RWPE2 (cell line): ENCODE results near the gene ALDH1L1.

Experiments used
- ATAC-seq: fragments of 200-7000 bp; cut with Tn5 transposase; 3 replicates; pipeline ENCODE4 v1.9.1; 2021; ENCODE audit warnings: low read depth
- DNase-seq: peaks from one replicate; pipeline ENCODE4 v3.0.0-alpha.2; 2020; ENCODE audit warnings: low spot score
- H3K27ac ChIP-seq: fragments of 450-650 bp; 2 replicates; pipeline ENCODE4 v1.5.1; 2017; ENCODE audit warnings: mild to moderate bottlenecking; ENCODE audit not compliant: poor library complexity, severe bottlenecking
- H3K27me3 ChIP-seq: fragments of 250-450 bp; sonication (Bioruptor Pico); 2 replicates; pipeline ENCODE4 v1.5.1; 2021; ENCODE audit warnings: mild to moderate bottlenecking, moderate library complexity; ENCODE audit not compliant: insufficient read depth, poor library complexity, severe bottlenecking
- H3K36me3 ChIP-seq: fragments of 250-450 bp; sonication (Bioruptor Pico); 2 replicates; pipeline ENCODE4 v1.5.1; 2020; ENCODE audit warnings: low read depth, mild to moderate bottlenecking, moderate library complexity
- H3K4me1 ChIP-seq: fragments of 250-450 bp; sonication (Bioruptor Pico); 2 replicates; pipeline ENCODE4 v1.5.1; 2021; ENCODE audit warnings: mild to moderate bottlenecking, moderate library complexity; ENCODE audit not compliant: insufficient read depth, poor library complexity, severe bottlenecking
- H3K4me3 ChIP-seq: fragments of 250-450 bp; sonication (Bioruptor Pico); 2 replicates; pipeline ENCODE4 v1.5.1; 2021; ENCODE audit warnings: mild to moderate bottlenecking, moderate library complexity; ENCODE audit not compliant: severe bottlenecking
- H3K9me3 ChIP-seq: fragments of 250-450 bp; sonication (Bioruptor Pico); 2 replicates; pipeline ENCODE4 v1.5.1; 2021; ENCODE audit warnings: mild to moderate bottlenecking, moderate library complexity; ENCODE audit not compliant: severe bottlenecking
- TF ChIP-seq, protein P1 (sequence below): fragments of 450-650 bp; IDR thresholded peaks from one replicate; pipeline ENCODE4 v1.5.1; 2017; ENCODE audit warnings: mild to moderate bottlenecking, moderate library complexity; ENCODE audit not compliant: poor library complexity, severe bottlenecking

Gene ALDH1L1

GRCh38 chr3:126124896-126125295, 55.5 kb downstream of the ALDH1L1 start:
- H3K4me1 ChIP-seq = no peaks in the 10 kb centered on the region
- no peaks in the 10 kb centered on the region for H3K27me3 ChIP-seq
- TF ChIP-seq, protein P1, sequence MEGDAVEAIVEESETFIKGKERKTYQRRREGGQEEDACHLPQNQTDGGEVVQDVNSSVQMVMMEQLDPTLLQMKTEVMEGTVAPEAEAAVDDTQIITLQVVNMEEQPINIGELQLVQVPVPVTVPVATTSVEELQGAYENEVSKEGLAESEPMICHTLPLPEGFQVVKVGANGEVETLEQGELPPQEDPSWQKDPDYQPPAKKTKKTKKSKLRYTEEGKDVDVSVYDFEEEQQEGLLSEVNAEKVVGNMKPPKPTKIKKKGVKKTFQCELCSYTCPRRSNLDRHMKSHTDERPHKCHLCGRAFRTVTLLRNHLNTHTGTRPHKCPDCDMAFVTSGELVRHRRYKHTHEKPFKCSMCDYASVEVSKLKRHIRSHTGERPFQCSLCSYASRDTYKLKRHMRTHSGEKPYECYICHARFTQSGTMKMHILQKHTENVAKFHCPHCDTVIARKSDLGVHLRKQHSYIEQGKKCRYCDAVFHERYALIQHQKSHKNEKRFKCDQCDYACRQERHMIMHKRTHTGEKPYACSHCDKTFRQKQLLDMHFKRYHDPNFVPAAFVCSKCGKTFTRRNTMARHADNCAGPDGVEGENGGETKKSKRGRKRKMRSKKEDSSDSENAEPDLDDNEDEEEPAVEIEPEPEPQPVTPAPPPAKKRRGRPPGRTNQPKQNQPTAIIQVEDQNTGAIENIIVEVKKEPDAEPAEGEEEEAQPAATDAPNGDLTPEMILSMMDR = no peak
- no peak overlapping the region for H3K27ac ChIP-seq
- no peaks in the 10 kb centered on the region for H3K36me3 ChIP-seq
- H3K9me3 ChIP-seq = no peaks in the 10 kb centered on the region
- ATAC-seq (no peak), DNase-seq (no peak)
- H3K4me3 ChIP-seq = no peak overlapping the region

DNA sequence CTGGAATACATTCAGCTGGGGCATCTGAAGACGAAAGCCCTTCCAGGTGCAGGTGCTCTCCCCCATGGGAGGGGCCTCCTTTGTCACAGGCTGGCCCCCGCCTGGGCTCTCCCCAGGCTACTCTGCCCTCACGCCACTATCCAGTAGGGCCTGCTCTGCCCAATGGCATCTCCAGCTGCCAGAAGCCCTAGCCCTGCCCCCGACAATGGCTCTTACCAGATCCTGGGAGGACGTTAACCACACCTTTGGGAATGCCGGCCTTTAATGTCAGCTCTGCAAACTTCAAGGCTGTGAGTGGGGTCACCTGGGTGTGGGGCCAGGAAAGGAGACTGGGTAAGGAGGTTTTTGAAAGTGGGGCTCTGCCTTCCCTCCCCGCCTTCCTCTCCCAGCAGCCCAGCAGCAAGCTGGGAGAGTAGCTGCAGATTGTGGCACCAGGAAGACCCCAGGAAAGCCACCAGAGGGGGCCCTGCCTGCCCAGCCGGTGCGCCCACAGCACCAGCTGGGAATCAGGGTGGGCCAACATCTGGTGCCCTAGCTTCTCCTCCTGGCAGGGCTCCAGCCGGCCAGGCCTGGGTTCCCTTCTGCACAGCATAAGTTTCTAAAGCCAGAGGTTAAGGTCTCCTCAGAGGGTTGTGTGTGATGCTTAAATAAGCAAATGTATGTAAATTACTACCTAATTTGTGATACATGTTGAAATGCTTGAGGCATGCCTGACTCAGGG, 56.1 kb downstream of the ALDH1L1 start:
- Histone ChIP-seq H3K36me3 (no peaks in the 10 kb centered on the region), H3K9me3 (no peaks in the 10 kb centered on the region), H3K27ac (no peak overlapping the region), H3K4me3 (no peak overlapping the region), H3K27me3 (no peaks in the 10 kb centered on the region), H3K4me1 (no peaks in the 10 kb centered on the region)
- no peak for DNase-seq
- no peak for ATAC-seq
- TF ChIP-seq, protein P1 = no peak

DNA sequence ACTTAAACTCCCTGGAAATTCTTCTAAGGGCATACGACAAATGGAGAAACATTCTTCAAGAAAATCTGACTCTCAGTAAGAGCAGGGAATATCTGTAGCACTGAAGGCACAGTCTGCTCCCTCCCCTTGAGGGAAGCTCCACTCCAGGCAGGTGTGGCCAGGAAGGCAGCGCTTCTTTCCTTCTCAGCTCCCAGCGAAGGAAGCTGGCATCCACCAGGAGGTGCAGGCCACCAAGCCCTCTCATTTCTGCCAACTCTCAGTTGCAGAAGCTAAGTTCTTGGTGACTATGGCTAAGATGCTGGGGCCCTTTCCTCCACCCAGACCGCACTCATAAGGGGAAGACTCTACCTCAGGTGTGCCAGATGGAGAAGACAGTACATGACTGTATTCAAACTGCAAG, 58.8 kb downstream of the ALDH1L1 start:
- H3K27ac ChIP-seq = no peak overlapping the region
- DNase-seq = no peak
- H3K4me1 ChIP-seq = no peaks in the 10 kb centered on the region
- H3K4me3 ChIP-seq = no peak overlapping the region
- H3K36me3 ChIP-seq = no peaks in the 10 kb centered on the region
- TF ChIP-seq, protein P1 = no peak
- no peaks in the 10 kb centered on the region for H3K27me3 ChIP-seq
- ATAC-seq = no peak
- H3K9me3 ChIP-seq = no peaks in the 10 kb centered on the region

- Histone ChIP-seq H3K4me1 (no peaks in the 10 kb centered on the region), H3K27ac (no peak overlapping the region), H3K27me3 (no peaks in the 10 kb centered on the region), H3K4me3 (no peak overlapping the region), H3K36me3 (no peaks in the 10 kb centered on the region), H3K9me3 (no peaks in the 10 kb centered on the region)
- ATAC-seq (no peak), DNase-seq (no peak)
- TF ChIP-seq, protein P1 = no peak
Observed at GRCh38 chr3:126121074-126121473, 59.3 kb downstream of the ALDH1L1 start.

DNA sequence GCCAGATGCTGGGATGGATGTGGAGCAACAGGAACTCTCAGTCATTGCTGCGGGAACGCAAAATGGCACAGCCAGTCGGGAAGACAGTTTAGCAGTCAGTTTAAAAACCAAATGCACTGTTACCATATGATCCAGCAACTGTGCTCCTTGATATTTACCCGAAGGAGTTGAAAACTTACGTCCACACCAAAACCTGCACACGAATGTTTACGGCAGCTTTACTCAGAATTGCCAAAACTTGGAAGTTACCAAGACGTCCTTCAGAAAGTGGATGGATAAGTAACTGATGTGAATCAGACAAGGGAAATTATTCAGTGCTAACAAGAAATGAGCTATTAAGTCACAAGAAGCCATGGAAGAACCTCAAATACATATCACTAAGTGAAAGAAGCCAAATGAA, 60.4 kb downstream of the ALDH1L1 start:
- H3K36me3 ChIP-seq = no peaks in the 10 kb centered on the region
- H3K4me1 ChIP-seq = no peaks in the 10 kb centered on the region
- TF ChIP-seq, protein P1 = no peak
- DNase-seq = no peak
- H3K27ac ChIP-seq = no peak overlapping the region
- no peaks in the 10 kb centered on the region for H3K27me3 ChIP-seq
- H3K9me3 ChIP-seq = no peaks in the 10 kb centered on the region
- H3K4me3 ChIP-seq = no peak overlapping the region
- ATAC-seq = no peak
